BJ (cell line): ENCODE measurements around the gene U2AF1L4. TPM values are rescaled to one million over a fixed set of nuclear protein-coding genes. Genes with fewer than 3 reads are reported as not detected.

Source experiments
- CTCF ChIA-PET: fragments of 350-600 bp; formaldehyde crosslinking; extraction: SDS; loops from one replicate; lab custom pipeline; 2021; ENCODE audit warnings: antibody characterized with exemption, inconsistent platforms; lab: Yijun Ruan, JAX
- POLR2A ChIA-PET: fragments of 300-600 bp; sonication (Branson Sonifier 250); formaldehyde crosslinking; extraction: SDS; loops from one replicate; lab custom pipeline; 2021; ENCODE audit warnings: antibody characterized with exemption; lab: Charles Lee
- DNase-seq: peaks from one replicate; pipeline ENCODE4 v3.0.0-alpha.2; 2011; ENCODE audit warnings: low read depth
- H3K27me3 ChIP-seq: 2 replicates; pipeline ENCODE4 v1.6.0; 2011; ENCODE audit warnings: low read length; ENCODE audit not compliant: control insufficient read depth, insufficient read depth
- H3K36me3 ChIP-seq: 2 replicates; pipeline ENCODE4 v1.5.1; 2011; ENCODE audit warnings: low read length; ENCODE audit not compliant: control insufficient read depth, insufficient read depth
- H3K4me3 ChIP-seq: 2 replicates; pipeline ENCODE4 v1.5.1; 2011; ENCODE audit warnings: low read depth, mild to moderate bottlenecking, control low read depth, low read length
- CTCF ChIP-seq: IDR thresholded peaks from 2 replicates; pipeline ENCODE4 v1.5.1; 2011; ENCODE audit warnings: low read depth, mild to moderate bottlenecking, control low read depth, inconsistent platforms, low read length, moderate library complexity; ENCODE audit not compliant: insufficient read depth
- polyA plus RNA-seq: library from polyadenylated mRNA; depleted of rRNA; stranded (reverse); fragments of >200 nt; gene quantifications from 2 replicates; pipeline ENCODE4 v1.2.3, GENCODE V29; 2011

The U2AF1L4 gene
- polyA plus RNA-seq, 1 experiment = 20.3 TPM

- H3K4me3 ChIP-seq = no peak overlapping the region
- ChIA-PET POLR2A (no interaction called here), CTCF (interaction anchor here (0.6 to 2.4 kb wide), 3 partner anchors 18 to 233 kb away, joined by 3 to 8 read pairs (median 4); no protein-coding TSS in a partner anchor)
- DNase-seq = no peak
- no peaks in the 10 kb centered on the region; the same call in 1 of the 2 replicates for H3K27me3 ChIP-seq
- no peaks in the 10 kb centered on the region for H3K36me3 ChIP-seq
- no peak for TF ChIP-seq CTCF
Measured at GRCh38 chr19:35713904-35714495, 31.2 kb downstream of the U2AF1L4 start.

- DNase-seq = no peak
- TF ChIP-seq CTCF = no peak
- Histone ChIP-seq H3K4me3 (no peak overlapping the region), H3K27me3 (no peaks in the 10 kb centered on the region; the same call in 1 of the 2 replicates), H3K36me3 (no peaks in the 10 kb centered on the region)
- CTCF ChIA-PET = interaction anchor here (0.6 to 2.4 kb wide), 4 partner anchors 17 to 361 kb away, joined by 3 to 8 read pairs (median 4); no protein-coding TSS in a partner anchor
- POLR2A ChIA-PET = no interaction called here
Measured at GRCh38 chr19:35713506-35713850, 31.7 kb downstream of the U2AF1L4 start.

- H3K4me3 ChIP-seq = no peak overlapping the region
- H3K27me3 ChIP-seq = no peaks in the 10 kb centered on the region; the same call in none of the 2 replicates
- CTCF ChIA-PET = interaction anchor here (0.6 to 2.4 kb wide), 4 partner anchors 18 to 360 kb away, joined by 3 to 8 read pairs (median 3); no protein-coding TSS in a partner anchor
- TF ChIP-seq CTCF = no peak
- no peak for DNase-seq
- POLR2A ChIA-PET = no interaction called here
- no peaks in the 10 kb centered on the region for H3K36me3 ChIP-seq
Measured at GRCh38 chr19:35712567-35713505, 32.4 kb downstream of the U2AF1L4 start.

- TF ChIP-seq CTCF = no peak
- H3K36me3 ChIP-seq = no peaks in the 10 kb centered on the region
- H3K4me3 ChIP-seq = no peak overlapping the region
- POLR2A ChIA-PET = no interaction called here
- no peak for DNase-seq
- CTCF ChIA-PET = interaction anchor here (0.6 kb wide), 1 partner anchor 37 kb away, joined by 3 read pairs; no protein-coding TSS in a partner anchor
- H3K27me3 ChIP-seq = no peaks in the 10 kb centered on the region; the same call in none of the 2 replicates
Measured at GRCh38 chr19:35710784-35711723, 34.2 kb downstream of the U2AF1L4 start.
